GM12892 (cell line): ENCODE data around the gene IFFO2.
A peak's percentile ranks its signal among the peaks of the same experiment; 100 is the strongest.

ENCODE experiments used
- DNase-seq: peaks from one replicate; pipeline ENCODE4 v3.0.0; 2011; ENCODE audit not compliant: insufficient read length
- FAIRE-seq: peaks from 2 replicates; lab custom pipeline; 2011; peaks lifted over from hg19 to GRCh38; lab: Jason Lieb, UNC
- POLR2A ChIP-seq: IDR thresholded peaks from 2 replicates; pipeline ENCODE4 v1.6.1; 2011; ENCODE audit warnings: low read depth, low read length, control low read depth
- POLR2AphosphoS5 ChIP-seq: IDR thresholded peaks from 2 replicates; pipeline ENCODE4 v1.6.1; 2011; ENCODE audit warnings: low read depth, low read length, control low read depth
- TAF1 ChIP-seq: IDR thresholded peaks from 2 replicates; pipeline ENCODE4 v1.6.1; 2011; ENCODE audit warnings: low read depth, mild to moderate bottlenecking, control low read depth, low read length, borderline replicate concordance

IFFO2 gene

DNA sequence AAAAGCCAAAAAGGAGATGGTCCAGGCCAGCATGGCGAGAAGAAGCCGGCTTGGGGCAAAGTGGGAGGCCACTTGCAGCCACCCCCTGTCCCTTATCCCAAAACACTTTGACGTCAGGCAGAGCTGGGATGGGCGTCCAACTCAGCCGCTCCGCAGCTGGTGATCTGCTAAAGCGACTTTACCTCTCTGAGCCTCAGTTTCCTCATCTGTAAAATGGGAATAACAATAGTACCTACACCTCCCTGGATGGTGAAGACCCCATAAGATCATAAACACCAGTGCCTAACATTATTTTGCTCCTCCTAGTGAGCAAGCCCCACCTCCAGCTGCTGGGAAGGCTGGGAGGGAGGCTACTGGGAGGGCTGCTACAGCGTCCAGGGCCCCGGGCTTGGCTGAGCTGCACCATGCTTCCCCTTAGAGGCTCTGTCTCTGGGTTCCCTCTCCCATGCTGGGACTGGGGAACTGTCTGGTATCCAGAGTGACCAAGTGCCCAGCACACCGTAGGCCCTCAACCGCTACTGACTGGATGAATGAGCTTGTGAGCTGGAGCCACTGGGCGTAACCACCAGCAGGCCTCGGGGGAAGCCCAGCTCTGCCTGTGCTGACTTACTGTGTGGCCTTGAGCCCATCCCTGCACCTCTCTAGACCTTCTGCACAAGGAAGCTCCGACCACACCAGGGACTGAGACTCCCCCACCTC is 18.3 kb downstream of the IFFO2 start:
- FAIRE-seq: no peak
- no peak for TF ChIP-seq TAF1
- no peak for TF ChIP-seq POLR2A
- TF ChIP-seq POLR2AphosphoS5: no peak
- DNase-seq: no peak

DNA sequence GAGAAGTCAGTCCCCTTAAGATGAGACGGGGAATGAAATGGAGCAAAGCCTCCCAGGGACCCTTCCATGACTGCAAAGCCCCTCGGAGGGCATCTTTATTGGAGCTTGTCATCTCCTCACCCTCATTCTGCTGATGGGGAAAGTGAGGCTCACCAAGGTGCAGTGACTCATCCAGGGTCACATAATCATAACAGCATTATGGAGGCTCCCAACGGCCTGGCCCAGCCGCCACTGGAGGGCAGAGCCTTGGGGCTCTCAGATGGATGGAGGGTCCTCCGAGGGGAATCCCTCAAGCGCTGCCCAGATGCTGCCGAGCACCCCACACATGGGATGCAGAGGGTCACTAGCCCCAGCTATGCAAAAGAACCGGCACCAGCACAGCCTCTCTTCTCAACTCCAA is 18.9 kb downstream of the IFFO2 start:
- DNase-seq (no peak), FAIRE-seq (no peak)
- TF ChIP-seq POLR2A (no peak), POLR2AphosphoS5 (no peak), TAF1 (no peak)

DNA sequence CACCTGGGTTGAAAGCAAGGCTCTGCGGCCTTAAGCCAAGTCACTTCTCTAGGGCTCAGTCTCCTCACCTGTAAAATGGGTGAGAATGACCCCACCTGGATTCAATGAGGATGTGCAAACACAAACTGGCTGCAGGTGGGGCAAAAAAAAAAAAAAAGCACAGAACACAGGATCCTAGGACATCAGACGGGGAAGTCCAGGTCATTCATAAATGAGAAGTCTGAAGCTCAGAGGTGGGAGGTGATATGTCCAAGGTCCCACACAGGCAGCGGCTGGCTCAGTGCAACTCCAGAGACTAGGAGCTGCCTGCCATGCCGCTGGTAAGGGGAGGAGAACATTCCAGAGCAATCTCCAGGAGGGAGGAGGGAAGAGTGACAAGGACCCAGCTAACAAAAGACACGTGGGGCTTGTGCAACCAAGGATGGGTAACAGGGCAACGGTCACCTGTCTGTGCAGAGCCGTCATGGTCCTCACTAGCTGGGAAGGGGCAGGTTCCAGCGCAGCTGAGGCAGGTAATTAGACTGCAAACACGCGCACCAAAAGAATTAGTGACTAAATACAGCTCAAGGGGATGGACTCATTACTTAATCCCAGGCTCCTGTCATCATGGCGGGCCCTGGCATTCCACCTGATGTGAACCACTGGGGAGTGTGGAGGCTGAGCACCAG is 19.5 kb downstream of the IFFO2 start:
- DNase-seq (no peak), FAIRE-seq (no peak)
- TF ChIP-seq POLR2A: no peak
- no peak for TF ChIP-seq POLR2AphosphoS5
- TF ChIP-seq TAF1: no peak

DNA sequence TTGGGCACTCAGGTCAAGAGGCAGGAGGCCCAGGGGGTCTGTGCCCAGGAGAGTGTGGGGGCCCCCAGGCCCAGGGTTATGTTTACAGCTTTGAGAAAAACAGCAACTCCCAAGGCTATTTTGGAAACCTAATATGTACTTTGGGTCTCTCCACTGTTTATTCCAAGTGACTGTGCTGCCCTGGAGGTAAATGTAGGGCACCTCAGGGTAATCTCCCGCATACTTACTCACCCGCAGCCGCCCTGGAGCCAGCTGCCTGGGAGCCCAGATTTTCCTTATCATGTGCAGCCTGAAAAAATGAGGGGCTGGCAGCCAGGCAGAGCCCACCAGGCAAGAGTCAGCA is 20.0 kb downstream of the IFFO2 start:
- TF ChIP-seq TAF1: no peak
- FAIRE-seq (no peak), DNase-seq (no peak)

DNA sequence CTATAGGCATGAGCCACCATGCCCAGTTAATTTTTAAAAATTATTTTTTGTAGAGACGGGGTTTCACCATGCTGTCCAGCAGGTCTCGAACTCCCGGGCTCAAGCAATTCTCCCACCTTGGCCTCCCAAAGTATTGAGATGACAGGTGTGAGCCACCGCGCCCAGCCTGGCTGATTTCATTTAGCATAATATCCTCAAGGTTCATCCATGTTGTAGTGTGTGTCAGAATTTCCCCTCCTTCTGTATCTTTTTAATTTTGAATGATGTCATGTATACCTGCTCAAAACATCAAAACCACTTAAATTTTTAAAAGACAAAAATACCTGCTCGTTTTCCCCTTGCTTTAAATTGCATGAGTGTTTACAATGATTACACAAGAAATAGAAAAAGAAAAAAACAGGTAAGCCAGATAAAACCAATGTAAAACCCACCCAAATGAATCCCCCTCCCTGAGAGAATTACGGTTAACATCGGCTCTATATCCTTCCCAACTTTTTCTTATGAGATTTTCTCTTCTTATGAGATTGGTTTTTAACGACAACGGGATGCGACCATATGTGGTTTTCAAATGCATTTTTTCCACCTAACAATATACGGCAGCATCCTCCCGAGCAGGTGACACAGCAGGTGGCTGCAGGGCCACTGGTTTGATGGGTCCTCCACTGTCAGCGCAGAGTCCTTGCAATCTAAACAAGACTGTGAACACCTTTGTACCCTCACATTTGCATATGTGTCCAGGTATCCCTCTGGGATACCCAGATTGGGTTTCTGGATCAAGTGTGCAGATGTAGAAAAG is 22.1 kb downstream of the IFFO2 start:
- DNase-seq: no peak
- no peak for TF ChIP-seq TAF1
- TF ChIP-seq POLR2A: no peak
- TF ChIP-seq POLR2AphosphoS5: no peak
- no peak for FAIRE-seq

DNA sequence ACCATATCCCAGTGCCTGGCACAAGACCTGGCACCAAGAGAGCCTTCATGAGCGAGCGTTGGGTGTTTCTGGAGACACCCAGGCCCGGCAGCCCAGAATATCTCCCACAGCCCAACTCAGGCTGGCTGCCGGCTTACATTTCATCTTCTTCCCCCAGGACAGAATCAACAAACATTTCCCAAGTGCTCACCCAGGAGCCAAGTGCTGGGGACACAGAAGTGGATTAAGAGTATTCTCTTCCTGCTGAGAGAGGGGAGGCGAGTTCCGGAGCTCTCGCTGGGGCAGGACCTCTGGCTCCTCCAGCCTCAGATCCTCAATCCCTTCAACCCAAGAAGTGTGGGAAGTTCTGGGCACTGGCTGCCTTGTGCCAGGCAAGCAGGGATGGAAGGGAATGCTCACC is 23.6 kb downstream of the IFFO2 start:
- DNase-seq (no peak), FAIRE-seq (no peak)
- TF ChIP-seq POLR2A (no peak), TAF1 (no peak)

DNA sequence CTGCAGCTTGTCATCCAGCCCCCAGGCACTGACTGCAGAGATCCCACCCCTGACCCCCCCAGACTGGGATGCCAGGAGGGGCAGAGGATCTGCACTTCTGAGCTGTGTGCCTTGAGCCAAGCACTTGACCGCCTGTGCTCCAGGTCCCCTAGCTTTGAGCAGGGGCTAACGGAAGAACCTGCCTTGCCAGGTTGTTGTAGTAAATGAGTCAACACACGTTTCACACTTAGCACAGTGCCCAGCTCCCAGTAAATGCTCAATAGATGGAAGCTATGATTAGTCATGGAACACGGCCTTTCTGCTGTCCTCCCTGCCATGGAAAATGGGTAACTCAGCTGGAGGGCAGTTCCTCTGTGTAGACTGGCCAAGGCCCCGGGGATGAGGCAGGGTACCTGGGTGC is 24.1 kb downstream of the IFFO2 start:
- TF ChIP-seq POLR2A (no peak), TAF1 (no peak), POLR2AphosphoS5 (no peak)
- FAIRE-seq (no peak), DNase-seq (no peak)

DNA sequence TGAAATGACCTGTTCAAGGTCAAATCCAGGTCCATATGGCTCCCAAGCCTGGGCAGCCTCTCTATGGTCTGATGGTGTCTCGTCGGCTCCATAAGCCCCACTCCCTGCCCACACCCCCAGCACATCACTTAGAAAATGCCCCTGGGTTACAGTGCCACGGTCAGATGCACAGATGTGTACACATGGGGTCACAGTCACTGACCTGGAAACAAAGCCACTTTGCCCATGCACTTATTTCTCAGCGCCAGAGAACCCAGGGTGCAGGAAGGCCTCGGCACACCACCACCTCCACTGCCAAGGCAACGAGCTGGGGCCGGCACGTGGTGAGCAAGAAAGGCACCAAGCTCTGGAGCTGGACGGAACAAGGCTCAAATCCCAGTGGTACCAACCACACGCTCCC is 24.7 kb downstream of the IFFO2 start:
- DNase-seq: no peak
- peak; percentile 57 for FAIRE-seq

DNA sequence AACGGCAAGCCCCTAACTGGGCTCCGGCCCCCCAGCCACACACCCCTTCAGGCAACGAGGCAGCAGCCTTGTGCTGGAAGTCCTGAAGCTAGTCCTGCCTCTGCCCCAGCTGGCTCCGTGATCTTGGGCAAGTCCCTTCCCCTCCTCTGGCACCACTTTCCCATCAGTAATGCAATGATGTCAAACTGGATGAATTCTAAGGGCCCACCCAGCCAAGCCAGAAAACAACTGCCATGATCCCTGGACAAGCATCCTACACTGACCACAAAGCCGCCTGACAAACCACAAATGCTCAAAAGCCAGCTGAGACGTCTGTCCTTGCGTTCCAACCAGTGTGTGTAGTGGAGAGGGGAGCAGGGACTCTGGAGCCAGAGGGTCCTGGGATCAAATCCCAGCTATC is 26.8 kb downstream of the IFFO2 start:
- TF ChIP-seq POLR2AphosphoS5 (no peak), TAF1 (no peak), POLR2A (no peak)
- FAIRE-seq (no peak), DNase-seq (no peak)

More for the DNA sequence above, 24.7 kb downstream of the IFFO2 start:
- TF ChIP-seq POLR2AphosphoS5 (no peak), POLR2A (no peak), TAF1 (no peak)

DNA sequence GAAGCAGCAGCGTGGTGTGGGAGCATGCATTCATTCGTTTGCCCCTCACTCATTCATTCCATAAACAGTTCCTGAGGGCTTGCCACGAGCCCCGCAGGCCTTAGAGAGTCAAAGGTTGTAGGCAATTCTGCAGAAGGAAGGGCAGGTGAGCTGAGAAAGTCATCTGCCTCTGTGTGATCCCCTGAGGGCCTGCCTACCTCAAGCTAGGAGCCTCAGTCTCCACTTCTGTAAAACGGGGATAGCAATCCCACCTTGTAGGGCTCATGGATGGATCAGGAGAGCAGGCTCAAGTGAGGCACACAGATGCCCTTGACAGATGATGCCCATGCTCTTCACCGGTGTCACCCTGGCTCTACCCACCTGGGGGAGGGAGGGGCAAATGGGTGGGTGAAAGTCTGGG is 27.5 kb downstream of the IFFO2 start:
- no peak for TF ChIP-seq POLR2A
- no peak for TF ChIP-seq TAF1
- no peak for TF ChIP-seq POLR2AphosphoS5
- FAIRE-seq (no peak), DNase-seq (no peak)

DNA sequence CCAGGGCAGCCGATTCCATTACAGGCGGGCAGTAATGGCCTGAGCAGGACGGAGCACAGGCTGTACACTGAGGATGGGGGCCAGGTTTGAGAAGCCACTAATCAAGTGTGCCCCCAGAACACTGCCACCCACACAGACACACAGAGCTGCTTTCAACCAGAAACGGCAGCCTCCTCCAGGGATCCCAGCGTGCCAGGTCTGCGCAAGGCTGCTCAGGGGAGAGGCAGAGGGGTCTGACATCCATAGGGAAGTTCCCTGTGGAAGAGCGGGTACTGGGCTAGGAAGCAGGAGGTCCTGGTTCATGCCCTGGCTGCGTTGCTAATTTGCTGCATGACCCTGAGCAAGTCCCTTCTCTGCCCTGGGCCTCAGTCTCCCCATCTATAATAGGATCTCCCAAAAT is 28.1 kb downstream of the IFFO2 start:
- FAIRE-seq (no peak), DNase-seq (no peak)
- TF ChIP-seq POLR2AphosphoS5: no peak
- TF ChIP-seq POLR2A: no peak
- TF ChIP-seq TAF1: no peak

DNA sequence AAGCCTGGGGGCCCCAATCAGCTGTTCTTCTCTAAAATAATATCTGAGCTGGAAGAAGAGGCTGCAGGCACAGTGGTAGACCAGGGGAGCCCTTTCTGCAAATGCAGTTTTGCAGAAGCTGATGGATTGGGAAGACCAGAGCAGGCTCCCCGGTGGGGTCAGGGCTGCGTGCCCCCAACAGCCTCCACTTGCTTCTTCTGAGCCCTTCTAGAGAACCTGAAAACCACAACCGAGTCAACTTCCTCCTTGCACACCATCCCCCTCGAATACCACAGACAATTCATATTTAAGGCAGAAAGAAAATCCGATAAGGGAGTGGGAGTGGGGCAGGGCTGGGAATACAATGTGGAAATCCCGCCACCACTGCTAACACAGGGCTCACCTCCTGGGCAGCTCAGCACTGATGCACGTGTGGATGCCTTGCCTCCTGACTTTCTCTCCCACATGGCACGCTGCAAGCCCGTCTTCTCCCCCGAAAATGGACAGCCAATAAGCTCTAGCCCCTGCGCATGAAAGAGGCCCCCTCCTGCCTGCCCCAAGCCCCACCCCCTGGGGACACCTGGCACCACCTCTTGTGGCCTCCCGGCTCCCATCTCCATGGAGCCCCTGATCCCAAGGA is 28.7 kb downstream of the IFFO2 start:
- FAIRE-seq (peak; percentile 93), DNase-seq (peak; percentile 71)
- TF ChIP-seq TAF1 (no peak), POLR2AphosphoS5 (no peak)
